ENCODE data around the gene C10orf71.

DNA sequence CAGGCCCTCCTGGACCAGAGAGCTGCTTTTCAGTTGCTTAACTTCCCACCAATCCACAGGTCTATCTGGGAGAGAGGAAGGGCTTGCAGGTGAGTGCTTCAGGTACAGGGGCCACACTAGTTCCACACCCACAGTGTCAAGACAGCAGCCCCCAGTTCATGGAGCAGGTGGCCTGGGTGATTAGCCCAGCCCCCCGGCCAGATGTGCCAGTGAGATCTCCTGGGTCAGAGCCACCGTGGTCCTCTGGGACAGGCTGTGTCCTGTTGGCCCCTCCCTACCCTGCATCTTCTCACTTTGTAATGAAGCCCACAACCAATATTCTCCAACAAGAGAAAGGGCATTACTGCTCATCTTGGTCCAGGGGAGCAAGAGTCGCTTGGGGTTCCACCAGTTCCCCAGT, 66.3 kb downstream of the C10orf71 start:
- TF ChIP-seq, protein P1, sequence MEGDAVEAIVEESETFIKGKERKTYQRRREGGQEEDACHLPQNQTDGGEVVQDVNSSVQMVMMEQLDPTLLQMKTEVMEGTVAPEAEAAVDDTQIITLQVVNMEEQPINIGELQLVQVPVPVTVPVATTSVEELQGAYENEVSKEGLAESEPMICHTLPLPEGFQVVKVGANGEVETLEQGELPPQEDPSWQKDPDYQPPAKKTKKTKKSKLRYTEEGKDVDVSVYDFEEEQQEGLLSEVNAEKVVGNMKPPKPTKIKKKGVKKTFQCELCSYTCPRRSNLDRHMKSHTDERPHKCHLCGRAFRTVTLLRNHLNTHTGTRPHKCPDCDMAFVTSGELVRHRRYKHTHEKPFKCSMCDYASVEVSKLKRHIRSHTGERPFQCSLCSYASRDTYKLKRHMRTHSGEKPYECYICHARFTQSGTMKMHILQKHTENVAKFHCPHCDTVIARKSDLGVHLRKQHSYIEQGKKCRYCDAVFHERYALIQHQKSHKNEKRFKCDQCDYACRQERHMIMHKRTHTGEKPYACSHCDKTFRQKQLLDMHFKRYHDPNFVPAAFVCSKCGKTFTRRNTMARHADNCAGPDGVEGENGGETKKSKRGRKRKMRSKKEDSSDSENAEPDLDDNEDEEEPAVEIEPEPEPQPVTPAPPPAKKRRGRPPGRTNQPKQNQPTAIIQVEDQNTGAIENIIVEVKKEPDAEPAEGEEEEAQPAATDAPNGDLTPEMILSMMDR (IDR thresholded peaks at IDR 0.05; ENCODE audit: low read length), result no peak
- no peak for TF ChIP-seq EZH2phosphoT487 (IDR thresholded peaks at IDR 0.05; ENCODE audit: low read length)
- no peak for TF ChIP-seq EZH2 (optimal IDR thresholded peaks at IDR 0.05; ENCODE audit: low read depth, low read length)
